Progenitor cell of endocrine pancreas (in vitro differentiated cells): Measurements from ENCODE around the gene MAPK11. TPM values are rescaled to one million over a fixed set of nuclear protein-coding genes. Genes with fewer than 3 reads are reported as not detected.

ENCODE experiments used
- DNase-seq: peaks from one replicate; pipeline ENCODE4 v3.0.0; 2021; ENCODE audit warnings: low spot score; ENCODE audit not compliant: unreplicated experiment
- H3K27ac Mint-ChIP-seq: 2 replicates; pipeline ENCODE4 v1.8.0; 2021; ENCODE audit warnings: mild to moderate bottlenecking, moderate library complexity, mixed read lengths
- H3K27me3 Mint-ChIP-seq: 2 replicates; pipeline ENCODE4 v1.8.0; 2021; ENCODE audit warnings: mixed read lengths
- H3K36me3 Mint-ChIP-seq: 2 replicates; pipeline ENCODE4 v1.8.0; 2022; ENCODE audit warnings: mixed read lengths; ENCODE audit not compliant: insufficient read depth
- H3K4me1 Mint-ChIP-seq: 2 replicates; pipeline ENCODE4 v1.8.0; 2021; ENCODE audit warnings: low read depth, mixed read lengths
- H3K4me3 Mint-ChIP-seq: 2 replicates; pipeline ENCODE4 v1.8.0; 2021; ENCODE audit warnings: low read depth, mild to moderate bottlenecking, moderate library complexity, mixed read lengths
- H3K9me3 Mint-ChIP-seq: 2 replicates; pipeline ENCODE4 v1.8.0; 2021; ENCODE audit warnings: low read depth, mixed read lengths
- CTCF ChIP-seq: fragments of 200-600 bp; sonication (generic); IDR thresholded peaks from one replicate; pipeline ENCODE4 v1.5.0; 2021; ENCODE audit warnings: antibody characterized with exemption, mild to moderate bottlenecking; ENCODE audit not compliant: unreplicated experiment
- total RNA-seq: library from RNA; stranded (reverse); gene quantifications from 2 replicates; pipeline ENCODE4 v1.2.1, GENCODE V29; 2021

The MAPK11 gene
- total RNA-seq, 1 donor from 2014 or later = 2.3 TPM

GRCh38 chr22:50281957-50282356 is 11.8 kb upstream of the MAPK11 start:
- Mint-ChIP-seq H3K27me3 (no peaks in the 10 kb centered on the region), H3K4me3 (no peak overlapping the region), H3K36me3 (peaks cover 13% of the 10 kb centered on the region), H3K27ac (no peak overlapping the region), H3K9me3 (no peaks in the 10 kb centered on the region), H3K4me1 (no peaks in the 10 kb centered on the region)
- TF ChIP-seq CTCF = no peak
- DNase-seq = no peak

- Mint-ChIP-seq H3K4me1 (no peaks in the 10 kb centered on the region), H3K4me3 (no peak overlapping the region), H3K9me3 (no peaks in the 10 kb centered on the region), H3K27ac (no peak overlapping the region), H3K27me3 (no peaks in the 10 kb centered on the region), H3K36me3 (peaks cover 13% of the 10 kb centered on the region)
- TF ChIP-seq CTCF = no peak
- no peak for DNase-seq
Observed at GRCh38 chr22:50281384-50281760, 11.2 kb upstream of the MAPK11 start.

- Mint-ChIP-seq H3K27ac (no peak overlapping the region), H3K36me3 (peaks cover 13% of the 10 kb centered on the region), H3K4me1 (no peaks in the 10 kb centered on the region), H3K27me3 (no peaks in the 10 kb centered on the region), H3K9me3 (no peaks in the 10 kb centered on the region), H3K4me3 (no peak overlapping the region)
- no peak for TF ChIP-seq CTCF
- DNase-seq = no peak
Observed at GRCh38 chr22:50280708-50281383, 10.7 kb upstream of the MAPK11 start.

GRCh38 chr22:50280022-50280707 is 10.0 kb upstream of the MAPK11 start:
- no peaks in the 10 kb centered on the region for H3K27me3 Mint-ChIP-seq
- no peak overlapping the region for H3K4me3 Mint-ChIP-seq
- DNase-seq = no peak
- H3K36me3 Mint-ChIP-seq = peaks cover 14% of the 10 kb centered on the region
- TF ChIP-seq CTCF = no peak
- H3K27ac Mint-ChIP-seq = no peak overlapping the region
- H3K4me1 Mint-ChIP-seq = no peaks in the 10 kb centered on the region
- H3K9me3 Mint-ChIP-seq = no peaks in the 10 kb centered on the region

- no peak for DNase-seq
- no peak overlapping the region for H3K4me3 Mint-ChIP-seq
- H3K4me1 Mint-ChIP-seq = no peaks in the 10 kb centered on the region
- H3K27ac Mint-ChIP-seq = no peak overlapping the region
- H3K27me3 Mint-ChIP-seq = no peaks in the 10 kb centered on the region
- H3K9me3 Mint-ChIP-seq = no peaks in the 10 kb centered on the region
- H3K36me3 Mint-ChIP-seq = peaks cover 12% of the 10 kb centered on the region
- TF ChIP-seq CTCF = no peak
Observed at GRCh38 chr22:50278956-50279619, 8.9 kb upstream of the MAPK11 start.
